CD4-positive, alpha-beta T cell (primary cell): ENCODE data around the gene FAM163B. TPM values are rescaled to one million over a fixed set of nuclear protein-coding genes. Genes with fewer than 3 reads are reported as not detected.

Source experiments
- ATAC-seq: fragments of 200-7000 bp; cut with Tn5 transposase; one replicate; pipeline ENCODE4 v1.10.0; 2022; ENCODE audit warnings: mild to moderate bottlenecking; ENCODE audit not compliant: poor library complexity
- CTCF ChIA-PET: fragments of 350-600 bp; sonication (Branson Sonifier 250); formaldehyde crosslinking; loops from one replicate; lab custom pipeline; 2021; ENCODE audit warnings: antibody characterized with exemption, inconsistent platforms; lab: Charles Lee
- POLR2A ChIA-PET: fragments of 350-600 bp; sonication (Branson Sonifier 250); formaldehyde crosslinking; loops from one replicate; lab custom pipeline; 2021; ENCODE audit warnings: antibody characterized with exemption, inconsistent platforms; lab: Charles Lee
- DNase-seq, 14 experiments: peaks; one replicate each; pipeline ENCODE4 v3.0.0-alpha.2; 2013 to 2020; ENCODE audit warnings: mixed read lengths in 2 of 14
- H3K27ac ChIP-seq, 2 donors: one replicate each; pipeline versions ENCODE4 v1.5.1 to v1.7.0; 2013; ENCODE audit warnings: low read length in 2 of 2, low read depth in 1 of 2, mild to moderate bottlenecking in 1 of 2
- H3K27me3 ChIP-seq, 2 experiments: 1 replicate in 1 of 2; 2 replicates in 1 of 2; pipeline versions ENCODE4 v1.6.1 to v1.7.0; 2013; ENCODE audit warnings: low read length in 2 of 2, control low read depth in 1 of 2, mild to moderate bottlenecking in 1 of 2, moderate library complexity in 1 of 2; ENCODE audit not compliant: insufficient read depth in 2 of 2, control insufficient read depth in 1 of 2
- H3K36me3 ChIP-seq: one replicate; pipeline ENCODE4 v1.6.1; 2013; ENCODE audit warnings: low read length, control low read depth; ENCODE audit not compliant: insufficient read depth
- H3K4me1 ChIP-seq: one replicate; pipeline ENCODE4 v1.6.1; 2013; ENCODE audit warnings: low read length, control low read depth; ENCODE audit not compliant: insufficient read depth
- H3K4me3 ChIP-seq: one replicate; pipeline ENCODE4 v1.5.1; 2013; ENCODE audit warnings: mild to moderate bottlenecking, low read length, moderate library complexity
- H3K9me3 ChIP-seq, 2 experiments: 1 replicate in 1 of 2; 2 replicates in 1 of 2; pipeline versions ENCODE4 v1.6.1 to v1.7.0; 2013; ENCODE audit warnings: low read length in 2 of 2, mild to moderate bottlenecking in 2 of 2, control low read depth in 1 of 2, moderate library complexity in 1 of 2; ENCODE audit not compliant: control insufficient read depth in 1 of 2, insufficient read depth in 1 of 2
- H3K27ac Mint-ChIP-seq: one replicate; pipeline ENCODE4 v1.8.0; 2020; ENCODE audit warnings: mixed read lengths
- H3K27me3 Mint-ChIP-seq: one replicate; pipeline ENCODE4 v1.8.0; 2021; ENCODE audit warnings: mixed read lengths
- H3K36me3 Mint-ChIP-seq: one replicate; pipeline ENCODE4 v1.8.0; 2021; ENCODE audit warnings: low read depth, mixed read lengths
- H3K4me1 Mint-ChIP-seq: one replicate; pipeline ENCODE4 v1.8.0; 2021; ENCODE audit warnings: low read depth, mixed read lengths
- H3K4me3 Mint-ChIP-seq: one replicate; pipeline ENCODE4 v1.8.0; 2020; ENCODE audit warnings: mild to moderate bottlenecking, mixed read lengths
- H3K9me3 Mint-ChIP-seq: one replicate; pipeline ENCODE4 v1.8.0; 2020; ENCODE audit warnings: mixed read lengths
- CTCF ChIP-seq: fragments of 200-600 bp; IDR thresholded peaks from one replicate; pipeline ENCODE4 v1.8.0; 2022; ENCODE audit warnings: antibody characterized with exemption, mild to moderate bottlenecking
- intact Hi-C, 2 experiments: fragments of 100-400 bp; cut with DNase I in 1 of 2; cut with micrococcal nuclease in 1 of 2; formaldehyde crosslinking; loops; one replicate each; pipeline versions ENCODE4 v1.15.1 to v1.9.0; 2023 to 2025; cut with DNase I, micrococcal nuclease
- total RNA-seq, 174 experiments: library from RNA in 2 of 174; stranded (reverse) in 2 of 174; gene quantifications; one replicate each; pipeline ENCODE4 v1.2.3 and lab custom pipeline; 2021 to 2026

FAM163B gene
- total RNA-seq, 2 experiments from 2014 or later = not detected

GRCh38 chr9:133614056-133614455, 4.9 kb upstream of the FAM163B start:
- H3K27me3 Mint-ChIP-seq = peaks cover 37% of the 10 kb centered on the region
- CTCF ChIA-PET = interaction anchor here (1.0 kb wide), 1 partner anchor 10 kb away, joined by 3 read pairs; no protein-coding TSS in a partner anchor
- no peak for TF ChIP-seq CTCF
- H3K4me1 Mint-ChIP-seq = peaks cover 11% of the 10 kb centered on the region
- no peak overlapping the region for H3K4me3 Mint-ChIP-seq
- Histone ChIP-seq H3K36me3 (no peaks in the 10 kb centered on the region), H3K27me3 (peaks cover 6 to 14% of the 10 kb centered on the region in 2 experiments), H3K27ac (no peak overlapping the region), H3K9me3 (peaks cover 0 to 7% of the 10 kb centered on the region in 2 experiments), H3K4me1 (peaks cover 3% of the 10 kb centered on the region), H3K4me3 (no peak overlapping the region)
- POLR2A ChIA-PET = no interaction called here
- no peaks in the 10 kb centered on the region for H3K36me3 Mint-ChIP-seq
- no peak overlapping the region for H3K27ac Mint-ChIP-seq
- no peak for DNase-seq
- no peaks in the 10 kb centered on the region for H3K9me3 Mint-ChIP-seq
- intact Hi-C loops = loop anchor here in 1 of 2 experiments (5.0 kb wide), 1 partner anchor 93 kb away; no protein-coding TSS in a partner anchor
- ATAC-seq = no peak

- H3K4me3 Mint-ChIP-seq = no peak overlapping the region
- H3K27me3 Mint-ChIP-seq = peaks cover 38% of the 10 kb centered on the region
- H3K27ac Mint-ChIP-seq = no peak overlapping the region
- H3K36me3 ChIP-seq = no peaks in the 10 kb centered on the region
- ATAC-seq (no peak), DNase-seq (no peak)
- peaks cover 11 to 18% of the 10 kb centered on the region in 2 experiments for H3K27me3 ChIP-seq
- H3K27ac ChIP-seq = no peak overlapping the region
- CTCF ChIA-PET = interaction anchor here (1.0 kb wide), 1 partner anchor 9 kb away, joined by 3 read pairs; no protein-coding TSS in a partner anchor
- H3K4me3 ChIP-seq = no peak overlapping the region
- peaks cover 0 to 7% of the 10 kb centered on the region in 2 experiments for H3K9me3 ChIP-seq
- TF ChIP-seq CTCF = no peak
- intact Hi-C loops = loop anchor here in 1 of 2 experiments (5.0 kb wide), 1 partner anchor 94 kb away; no protein-coding TSS in a partner anchor
- no peaks in the 10 kb centered on the region for H3K9me3 Mint-ChIP-seq
- POLR2A ChIA-PET = no interaction called here
- H3K4me1 Mint-ChIP-seq = peaks cover 4% of the 10 kb centered on the region
- H3K36me3 Mint-ChIP-seq = no peaks in the 10 kb centered on the region
- no peaks in the 10 kb centered on the region for H3K4me1 ChIP-seq
These were observed 4.2 kb upstream of the FAM163B start for GRCh38 chr9:133613432-133613831.

- Histone ChIP-seq H3K4me3 (no peak overlapping the region), H3K4me1 (no peaks in the 10 kb centered on the region), H3K36me3 (no peaks in the 10 kb centered on the region), H3K27me3 (peaks cover 17 to 24% of the 10 kb centered on the region in 2 experiments), H3K9me3 (peaks cover 0 to 7% of the 10 kb centered on the region in 2 experiments), H3K27ac (no peak overlapping the region)
- H3K27me3 Mint-ChIP-seq = peaks cover 43% of the 10 kb centered on the region
- TF ChIP-seq CTCF = no peak
- no peak overlapping the region for H3K4me3 Mint-ChIP-seq
- CTCF ChIA-PET = no interaction called here
- POLR2A ChIA-PET = no interaction called here
- ATAC-seq (no peak), DNase-seq (no peak)
- H3K36me3 Mint-ChIP-seq = no peaks in the 10 kb centered on the region
- intact Hi-C loops = loop anchor here in 1 of 2 experiments (5.0 kb wide), 1 partner anchor 94 kb away; no protein-coding TSS in a partner anchor
- H3K27ac Mint-ChIP-seq = no peak overlapping the region
- H3K4me1 Mint-ChIP-seq = no peaks in the 10 kb centered on the region
- H3K9me3 Mint-ChIP-seq = no peaks in the 10 kb centered on the region
These were observed 3.6 kb upstream of the FAM163B start for GRCh38 chr9:133612816-133613215.
